ENCODE measurements around the gene JAM3.
A peak's percentile ranks its signal among the peaks of the same experiment; 100 is the strongest.

JAM3 gene

DNA sequence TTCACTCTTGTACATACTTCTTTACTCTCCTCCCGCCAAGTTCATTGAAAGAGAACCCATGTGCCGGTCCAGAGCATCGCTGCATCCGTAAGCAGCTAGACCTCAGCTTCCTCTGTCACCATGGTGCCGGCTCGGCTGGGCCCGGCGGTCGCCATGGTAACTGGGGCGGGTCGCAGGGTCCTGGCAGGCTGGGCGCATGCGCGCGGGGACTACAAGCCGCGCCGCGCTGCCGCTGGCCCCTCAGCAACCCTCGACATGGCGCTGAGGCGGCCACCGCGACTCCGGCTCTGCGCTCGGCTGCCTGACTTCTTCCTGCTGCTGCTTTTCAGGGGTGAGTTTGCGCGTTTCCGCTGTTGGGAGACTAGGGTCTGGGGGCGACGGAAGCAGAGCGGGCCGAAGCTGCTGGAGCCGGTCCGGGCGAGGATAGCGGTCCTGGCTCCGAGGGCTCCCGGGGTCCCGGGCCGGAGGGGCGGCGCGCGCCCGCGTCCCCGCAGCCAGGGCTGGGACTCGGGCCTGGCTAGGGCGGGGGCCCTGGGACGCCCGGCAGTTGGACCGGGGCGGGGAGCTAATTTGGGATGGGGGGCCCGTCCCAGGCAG, at the start of gene JAM3:
JAM3 (plus strand) TSS at position 244 of the 597 bp plus-strand sequence; CDS start at position 256, 12 bp downstream.
- DNase-seq: peak; percentile 91

DNA sequence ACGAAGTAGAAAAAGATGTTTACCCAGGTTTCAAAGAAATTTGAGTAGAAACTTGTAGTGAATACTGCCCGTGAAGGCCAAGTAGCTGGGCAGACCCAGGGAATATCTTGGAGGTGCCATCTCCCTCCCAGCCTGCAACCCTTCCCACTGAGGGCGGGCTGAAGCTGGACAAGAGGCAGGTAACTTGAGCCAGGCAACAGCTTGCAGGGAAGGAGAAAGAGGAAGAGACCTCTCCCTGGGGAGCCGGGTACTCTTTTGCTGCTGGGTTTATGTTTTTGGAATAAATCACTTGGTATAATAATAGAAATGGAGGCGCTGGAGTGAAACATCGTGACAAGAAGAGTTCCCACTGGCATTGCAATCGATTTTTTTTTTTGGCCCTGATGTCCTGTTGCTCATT, 49.4 kb upstream of the JAM3 start:
- no peak for DNase-seq

DNA sequence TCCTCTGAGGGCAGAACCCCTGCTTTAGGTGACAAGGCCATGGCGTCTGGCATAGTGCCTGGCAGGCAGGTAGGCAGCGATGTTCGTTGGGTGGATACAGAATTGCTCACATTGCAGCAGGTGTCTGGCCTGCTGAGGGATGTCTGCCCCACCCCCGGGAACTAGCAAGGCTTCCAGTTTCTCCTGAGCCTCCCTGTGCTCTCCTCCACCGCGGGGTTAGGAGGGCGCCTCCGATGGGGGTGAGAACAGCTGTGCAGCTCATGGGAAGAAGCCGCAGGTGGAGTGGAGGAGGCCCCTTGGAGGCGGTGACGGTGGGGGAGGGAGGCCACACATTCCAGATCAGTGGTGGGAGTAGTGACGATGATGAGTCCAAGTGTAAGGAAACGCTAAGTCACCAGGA, 48.3 kb upstream of the JAM3 start:
- no peak for DNase-seq

DNA sequence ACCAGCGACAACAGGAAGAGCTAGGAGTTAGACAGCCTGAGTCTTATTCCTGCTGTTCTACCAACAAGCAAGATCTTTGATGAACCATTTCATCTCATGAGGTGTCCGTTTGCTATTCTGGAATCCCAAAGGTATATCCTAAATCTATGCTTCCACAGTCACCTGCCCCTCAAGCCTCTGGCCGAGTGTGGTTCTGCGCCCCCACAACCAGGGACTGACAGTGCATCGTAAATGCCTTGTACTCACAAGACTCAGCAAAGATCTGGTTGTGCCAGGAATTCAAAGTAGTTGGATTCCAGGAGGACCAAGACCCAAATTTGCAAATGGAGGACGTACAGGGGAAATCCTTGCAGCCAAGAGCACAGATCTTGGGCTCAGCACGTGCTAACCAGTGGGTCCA, 47.5 kb upstream of the JAM3 start:
- no peak for DNase-seq

DNA sequence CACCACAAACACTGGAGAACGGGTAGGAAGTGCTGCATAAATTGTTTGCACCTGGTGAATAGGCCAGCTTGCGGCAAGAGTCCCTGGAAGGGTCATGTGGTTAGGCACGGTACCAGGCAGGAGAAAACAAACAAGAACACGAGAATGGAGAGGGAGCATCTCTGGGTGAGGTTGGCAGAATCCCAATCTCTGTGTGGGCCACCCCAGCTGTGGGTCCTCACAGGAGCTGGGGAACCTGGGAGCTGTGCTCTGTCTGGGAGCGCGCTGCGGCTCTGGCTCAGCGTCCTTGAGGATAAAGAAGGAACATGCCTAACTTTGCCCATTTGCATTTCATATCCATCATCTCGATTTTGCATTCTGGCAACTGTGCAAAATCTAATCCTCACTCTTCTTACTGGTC, 46.1 kb upstream of the JAM3 start:
- no peak for DNase-seq

DNA sequence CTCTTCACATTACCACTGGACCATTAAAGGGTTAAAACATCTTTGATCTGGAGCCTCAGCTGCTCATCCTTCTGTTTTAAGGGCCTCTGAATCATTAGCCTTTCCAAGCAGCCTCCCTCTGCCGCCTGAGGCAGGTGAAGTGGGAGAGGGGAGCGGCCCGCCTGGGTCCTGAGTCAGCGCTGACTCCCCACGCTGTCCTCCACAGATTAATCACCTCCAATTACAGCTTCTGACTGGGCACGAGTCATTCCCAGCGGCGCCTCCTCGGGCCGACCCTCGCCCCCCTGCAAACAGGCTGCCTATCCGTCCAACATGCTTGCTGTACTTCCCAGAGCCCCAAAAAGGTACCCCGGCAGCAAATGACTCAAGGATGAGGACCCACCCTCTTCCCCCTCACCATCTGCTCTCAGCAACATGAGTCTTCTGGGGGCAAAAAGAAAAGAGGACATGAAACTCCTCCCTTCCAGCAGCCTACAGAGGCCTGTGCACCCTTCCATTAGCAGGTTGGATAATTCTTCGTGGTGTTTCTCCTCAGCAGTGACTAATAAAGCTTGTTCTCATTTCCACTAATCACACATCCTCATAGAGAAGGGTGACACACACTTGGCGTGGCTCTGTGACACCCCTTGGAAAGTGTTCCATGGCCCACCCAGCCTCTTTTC, 44.3 kb upstream of the JAM3 start:
- peak; percentile 26 for DNase-seq

DNA sequence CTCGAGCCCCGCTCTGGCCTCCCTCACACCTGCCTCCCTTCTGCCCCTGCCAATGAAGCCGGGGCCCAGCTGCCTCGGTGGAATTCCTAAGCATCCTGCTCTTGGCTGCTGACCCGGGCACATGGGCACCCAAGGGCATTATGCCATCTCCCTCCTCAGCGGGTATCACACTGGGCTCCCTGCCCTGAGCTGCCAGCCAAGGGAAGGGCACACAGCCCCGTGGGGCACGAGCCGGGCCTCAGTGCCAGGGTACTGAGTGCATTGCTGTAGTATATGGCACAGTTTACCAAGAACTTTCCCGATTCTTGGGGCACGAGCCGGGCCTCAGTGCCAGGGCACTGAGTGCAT, 43.8 kb upstream of the JAM3 start:
- no peak for DNase-seq

DNA sequence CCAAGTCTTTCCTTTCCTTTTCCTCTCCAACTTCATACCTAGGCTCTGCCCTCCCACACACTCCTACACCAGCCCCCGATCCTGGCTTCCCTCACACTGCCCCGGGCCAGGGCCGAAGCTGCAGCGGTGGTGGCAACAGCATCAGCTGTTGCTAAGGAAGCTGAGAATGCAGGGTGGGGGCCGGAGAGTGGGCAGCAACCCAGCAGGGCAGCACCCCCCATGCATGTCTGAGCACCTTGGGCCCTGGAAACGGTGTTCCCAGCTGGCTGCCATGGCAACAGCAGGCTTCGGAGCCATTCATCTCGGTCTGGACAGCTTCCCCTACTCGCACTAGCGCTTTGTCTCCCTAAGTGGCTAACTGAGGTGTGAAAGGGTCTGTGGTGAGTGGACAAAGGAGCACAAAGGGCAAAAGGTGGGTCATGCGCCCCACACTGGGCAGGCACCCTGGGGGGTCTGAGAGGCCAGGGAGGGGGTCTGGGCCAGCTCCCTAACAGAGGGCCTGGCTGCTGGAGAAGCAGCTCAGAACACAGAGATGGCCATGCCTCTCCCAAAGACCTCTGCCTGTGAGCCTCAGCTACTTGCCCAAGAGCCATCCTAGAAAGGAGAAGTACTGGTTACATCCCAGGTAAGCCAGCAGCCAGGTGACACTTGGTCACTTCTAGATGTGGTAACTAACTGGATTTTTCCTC, 42.1 kb upstream of the JAM3 start:
- no peak for DNase-seq

DNA sequence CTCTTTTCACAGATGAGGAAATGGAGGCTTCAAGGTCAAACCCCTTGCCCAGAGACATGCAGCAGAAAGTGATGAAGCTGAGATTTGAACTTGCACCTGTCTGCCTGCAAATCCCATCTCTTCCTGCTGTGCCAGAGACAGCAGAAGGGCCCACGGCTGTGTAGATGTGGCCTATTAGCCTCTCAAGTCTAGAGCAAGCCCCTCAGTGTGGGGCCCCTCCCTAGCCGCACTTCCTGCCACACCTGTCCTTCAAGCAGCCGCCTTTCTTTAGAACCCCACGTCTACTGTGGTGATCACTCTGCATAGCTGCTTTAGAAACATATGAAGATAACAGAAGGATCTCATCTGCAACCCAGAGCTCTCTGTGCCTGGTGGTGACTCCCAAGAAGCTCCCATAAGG, 41.2 kb upstream of the JAM3 start:
- DNase-seq: no peak

DNA sequence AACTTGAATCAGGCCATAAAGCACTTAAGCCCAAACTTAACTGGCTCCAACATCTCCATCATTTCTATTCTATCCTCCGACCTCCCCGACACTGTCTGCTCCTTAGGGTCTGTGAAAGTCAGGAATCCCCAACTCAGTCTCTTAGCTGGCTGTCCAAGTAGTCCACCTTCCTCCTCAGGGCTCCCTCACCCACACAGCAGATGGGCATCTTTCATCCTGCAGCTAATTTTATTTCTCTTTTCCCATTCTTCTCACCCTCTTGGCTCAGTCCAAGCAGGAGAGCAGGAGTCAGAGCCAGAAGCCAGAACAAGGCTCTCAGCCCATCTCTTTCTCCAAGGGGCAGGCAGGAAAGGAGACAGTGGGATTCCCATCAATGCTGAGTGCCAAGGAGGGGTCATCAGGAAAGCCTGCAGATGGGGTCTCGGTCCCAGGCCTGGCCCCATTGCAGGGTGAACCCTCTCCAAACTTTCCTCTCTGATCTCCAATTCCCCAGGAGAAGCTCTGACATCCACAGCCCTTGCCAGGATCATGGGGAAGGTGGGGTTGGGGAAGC, 40.4 kb upstream of the JAM3 start:
- DNase-seq: no peak

DNA sequence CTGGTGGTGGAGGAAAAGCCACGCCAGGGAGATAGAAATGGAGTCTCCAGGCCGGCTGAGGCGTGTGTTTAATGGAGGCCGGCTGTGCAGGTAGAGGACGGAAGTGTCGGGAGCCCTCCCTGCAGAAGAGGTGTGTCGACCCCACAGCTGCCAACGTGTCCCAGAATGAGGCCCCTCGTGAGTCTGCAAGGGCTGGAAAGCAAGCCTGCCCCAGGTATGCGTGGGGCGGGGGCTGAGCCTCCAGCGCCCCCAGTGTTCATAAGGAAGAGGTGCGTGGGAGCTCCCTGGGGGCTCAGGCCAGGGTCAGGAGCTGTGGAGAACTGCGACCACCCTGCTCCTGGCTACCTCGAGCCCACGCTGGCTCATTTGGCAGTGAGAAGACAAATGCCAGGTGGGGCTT, 38.0 kb upstream of the JAM3 start:
- DNase-seq: no peak

DNA sequence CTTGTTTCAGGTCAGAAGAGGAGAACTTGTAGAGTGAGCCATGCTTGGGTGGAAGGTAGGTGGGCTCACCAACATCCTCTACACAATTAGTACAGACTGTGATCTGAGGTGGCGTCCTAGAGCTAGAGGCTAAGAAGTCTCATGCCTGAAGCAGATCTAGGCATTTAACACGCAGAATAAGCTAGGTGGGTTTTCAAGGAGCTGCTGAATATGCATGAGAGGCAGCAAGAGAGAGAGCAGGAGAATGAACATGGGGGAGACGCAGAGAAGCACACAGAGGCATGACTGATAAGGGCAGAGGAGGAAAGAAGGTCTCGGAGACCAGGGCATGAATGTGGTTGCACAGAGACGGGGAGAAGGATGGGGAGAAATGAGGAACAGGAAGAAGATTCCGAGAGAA, 36.8 kb upstream of the JAM3 start:
- DNase-seq: no peak

DNA sequence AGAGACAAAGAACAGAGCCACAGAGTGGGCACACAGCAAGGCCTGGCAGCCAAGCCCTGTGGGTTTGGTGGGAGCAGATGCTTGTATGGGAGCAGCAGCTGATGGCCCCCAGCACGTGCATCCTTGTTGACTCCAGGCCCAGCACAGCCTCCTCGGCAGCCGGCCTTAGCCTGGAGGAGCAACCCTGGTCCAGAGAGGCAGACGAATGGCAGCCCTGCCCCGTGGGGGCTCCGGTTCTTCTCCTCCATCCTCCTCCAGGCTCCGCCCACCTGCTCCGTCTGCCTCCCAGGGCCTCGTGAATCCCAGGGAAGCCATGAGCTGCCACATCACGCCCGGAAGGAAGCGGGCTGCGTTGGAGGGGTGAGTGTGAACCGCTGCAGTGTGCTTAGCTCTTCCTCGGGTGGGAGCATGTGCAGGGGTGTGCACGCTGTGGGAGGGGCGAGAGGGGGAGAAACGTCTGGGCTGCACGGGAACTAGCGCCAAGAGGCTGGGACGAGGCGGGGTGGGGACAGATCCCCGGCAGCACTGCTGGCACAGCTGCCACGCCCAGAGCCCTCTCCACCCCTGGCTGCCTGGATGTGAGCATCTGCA, 36.3 kb upstream of the JAM3 start:
- DNase-seq: no peak

DNA sequence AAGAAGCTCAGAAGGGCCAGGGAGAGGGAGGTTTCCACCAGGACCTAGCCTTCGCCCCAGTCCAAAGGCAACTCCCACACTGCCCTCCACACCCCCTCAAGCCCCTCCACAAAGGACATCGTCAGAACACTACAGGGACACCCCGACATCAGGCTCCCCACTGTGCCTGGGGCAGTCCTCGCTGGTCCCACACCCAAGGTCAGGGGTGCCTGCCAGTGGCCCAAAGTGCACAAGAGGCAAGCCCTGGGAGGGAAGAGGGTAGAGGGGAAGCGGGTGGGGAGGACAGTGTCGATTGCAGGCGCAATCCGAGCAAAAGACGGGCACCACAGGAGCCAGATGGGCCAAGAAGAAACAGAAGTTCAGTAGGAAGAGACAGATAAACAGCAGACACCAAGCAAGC, 35.6 kb upstream of the JAM3 start:
- no peak for DNase-seq

DNA sequence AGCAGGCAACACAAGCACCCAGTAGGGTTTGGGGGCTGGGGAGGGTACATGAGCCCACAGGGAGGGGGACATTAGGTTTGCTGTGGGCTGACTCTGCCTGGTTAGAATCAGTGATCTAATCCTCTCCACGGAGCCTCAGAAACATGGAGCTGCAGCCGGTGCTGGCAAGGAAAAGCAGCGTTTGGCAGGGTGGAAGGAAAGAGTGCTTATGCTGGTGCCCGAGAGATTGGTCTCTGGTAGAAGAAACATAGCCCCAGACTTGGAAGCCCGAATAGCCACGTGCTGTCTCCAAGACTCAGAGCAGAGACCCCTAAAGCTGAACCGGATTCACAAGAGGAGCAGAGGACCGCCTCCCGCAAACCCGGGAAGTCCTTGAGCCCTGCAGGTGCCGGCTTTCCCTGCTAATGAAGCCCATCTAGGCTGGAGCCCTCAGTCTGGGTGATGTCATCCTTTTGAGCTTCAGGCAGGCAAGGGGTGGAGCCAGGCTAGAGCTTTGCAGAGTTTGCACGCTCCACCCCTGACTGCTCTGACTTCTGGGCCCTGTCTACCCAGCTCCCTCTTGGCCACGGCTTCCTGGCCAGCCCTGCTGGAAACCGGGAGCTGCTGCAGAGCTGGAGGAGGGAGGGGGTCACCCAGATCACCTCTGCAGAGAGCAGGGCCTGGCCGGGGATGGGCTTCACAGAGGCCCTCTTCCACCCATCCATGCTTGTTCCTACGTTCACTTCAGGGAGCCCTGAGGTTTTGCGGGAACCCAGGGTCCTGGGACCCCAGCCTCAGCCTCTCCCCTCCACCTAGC, 35.0 kb upstream of the JAM3 start:
- peak; percentile 81 for DNase-seq

DNA sequence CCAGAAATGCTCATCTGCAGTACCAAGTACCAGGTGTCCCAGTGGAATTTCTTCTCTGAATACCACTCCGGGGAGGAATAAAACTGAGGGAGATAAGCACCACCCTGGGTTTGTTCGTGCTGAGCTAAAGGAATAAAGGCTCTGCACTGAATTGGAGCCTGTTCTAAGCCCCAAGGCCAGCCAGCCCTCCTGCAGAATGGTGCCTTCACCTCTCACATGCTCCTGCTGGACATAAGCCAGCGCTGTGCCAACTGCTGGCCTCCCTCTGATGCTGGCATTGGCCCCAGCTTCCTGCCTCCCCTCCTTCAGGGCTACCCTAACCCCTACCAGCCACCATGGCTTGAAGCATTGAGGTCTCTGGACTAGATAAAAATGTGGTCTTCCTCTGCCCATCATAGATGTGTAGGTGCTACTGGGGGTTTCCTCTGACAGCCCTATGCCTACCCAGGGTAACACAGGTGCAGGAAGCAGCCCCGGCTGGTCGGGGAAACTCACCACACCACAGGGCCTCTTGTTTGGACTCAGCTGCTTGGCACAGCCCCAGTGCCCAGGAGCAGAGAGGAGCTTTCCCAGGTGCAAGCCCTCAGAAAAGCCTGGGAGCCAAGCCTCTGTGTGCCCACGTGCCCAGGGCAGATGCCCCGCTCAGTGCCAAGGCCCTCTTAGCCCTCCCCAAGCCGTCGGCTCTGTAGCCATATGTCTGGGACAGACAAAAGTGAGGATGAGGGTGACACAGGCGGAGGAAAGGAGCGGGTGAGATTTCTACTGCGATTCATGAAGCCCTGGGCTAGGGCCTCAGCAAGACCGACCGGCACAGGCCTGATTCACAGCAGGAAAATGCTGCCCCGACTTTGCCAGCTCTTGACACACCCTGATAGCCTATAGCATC, 34.1 kb upstream of the JAM3 start:
- no peak for DNase-seq

DNA sequence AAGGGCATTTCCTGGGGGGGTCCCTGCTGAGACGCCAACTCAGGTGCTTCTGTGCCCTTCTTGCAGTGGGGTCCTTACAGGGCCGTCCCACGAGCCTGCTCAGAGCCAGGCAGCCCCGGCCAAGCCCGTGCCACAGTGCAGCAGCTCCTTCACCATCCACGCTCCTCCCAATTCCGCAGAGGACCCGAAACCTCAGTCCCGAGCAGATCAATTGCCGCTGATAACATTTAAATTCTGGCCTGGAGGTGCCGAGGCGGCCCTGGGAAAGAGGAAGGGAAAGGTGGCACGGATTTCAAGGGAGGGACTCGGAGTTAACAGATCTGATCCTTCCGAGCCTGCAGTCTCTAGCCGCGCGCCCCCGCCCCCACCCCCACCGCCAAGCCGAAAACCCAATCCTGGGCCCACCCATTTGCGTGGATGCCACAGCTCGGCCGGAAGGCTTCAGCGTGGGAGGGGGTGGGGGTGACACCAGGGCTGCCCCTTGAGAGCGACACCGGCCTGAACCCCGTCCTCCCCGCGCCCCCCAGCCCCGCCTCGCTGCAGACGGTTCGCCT, 32.3 kb upstream of the JAM3 start:
- DNase-seq: peak; percentile 8

DNA sequence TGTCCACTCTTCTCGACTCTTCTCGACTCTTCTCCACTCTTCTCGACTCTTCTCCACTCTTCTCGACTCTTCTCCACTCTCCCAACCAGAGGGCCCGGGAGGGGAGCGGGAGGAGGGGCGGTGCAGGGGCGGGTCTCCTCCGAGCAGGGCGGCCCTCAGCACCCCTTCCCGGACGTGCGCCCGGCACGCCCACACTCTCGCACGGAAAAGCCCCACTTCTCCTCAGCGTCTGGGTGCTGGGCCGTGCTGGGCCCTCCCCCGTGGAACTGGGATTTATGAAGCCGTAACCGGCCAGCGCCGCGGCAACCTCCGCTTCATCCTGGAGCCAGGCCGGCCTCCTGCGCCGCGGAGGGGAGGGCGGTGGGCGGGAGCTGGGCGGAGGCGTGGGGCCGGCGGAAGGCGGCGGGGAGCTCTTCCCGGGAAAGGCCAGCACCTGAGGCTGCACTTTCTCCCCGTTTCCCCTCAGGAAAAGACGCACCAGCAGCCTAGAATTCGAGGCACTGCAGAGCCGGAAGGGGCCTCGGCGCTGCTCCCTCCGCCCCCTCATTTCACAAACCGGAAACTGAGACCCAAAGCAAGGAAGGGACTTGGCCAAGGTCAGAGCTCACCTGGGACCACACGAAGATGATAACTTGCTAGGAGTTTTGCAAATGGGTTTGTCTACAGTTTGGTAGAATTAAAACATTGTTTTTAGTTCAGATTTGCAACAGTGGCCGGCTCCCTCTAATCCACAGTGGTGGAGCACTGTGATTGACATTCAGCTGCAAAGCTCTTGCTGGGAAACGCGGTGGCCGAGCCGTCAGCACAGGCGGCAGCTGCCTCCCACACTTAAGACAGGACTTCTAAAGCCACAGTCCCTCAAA, 31.6 kb upstream of the JAM3 start:
- peak; percentile 65 for DNase-seq

DNA sequence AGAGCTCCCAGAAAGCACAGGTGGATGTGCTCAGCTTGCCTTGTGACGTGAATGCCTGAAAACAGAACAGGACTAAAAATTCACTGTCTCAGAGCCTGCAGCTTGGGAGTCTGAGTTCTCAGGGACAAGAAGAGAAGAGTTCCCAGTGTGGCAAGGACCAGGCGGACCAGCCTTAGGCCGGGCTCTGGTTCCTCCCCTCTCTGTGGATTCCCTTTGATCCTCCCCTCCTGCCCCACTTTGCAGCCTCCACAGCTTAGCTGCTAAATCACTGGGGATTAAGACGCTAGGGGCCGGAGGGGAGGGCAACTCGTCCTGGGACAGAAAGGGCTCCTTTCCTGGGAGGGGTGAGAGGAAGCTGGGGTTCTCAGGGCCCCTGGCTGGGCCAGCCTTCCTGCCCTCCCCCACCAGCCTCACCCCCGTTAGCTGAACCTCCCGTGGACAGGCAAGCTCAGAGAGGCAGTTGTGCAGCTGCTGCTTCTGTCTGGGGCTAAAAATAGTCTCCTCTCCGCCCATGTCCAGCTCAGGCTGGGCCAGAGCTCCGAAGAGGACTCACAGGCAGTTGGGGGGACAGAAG, 29.9 kb upstream of the JAM3 start:
- no peak for DNase-seq

DNA sequence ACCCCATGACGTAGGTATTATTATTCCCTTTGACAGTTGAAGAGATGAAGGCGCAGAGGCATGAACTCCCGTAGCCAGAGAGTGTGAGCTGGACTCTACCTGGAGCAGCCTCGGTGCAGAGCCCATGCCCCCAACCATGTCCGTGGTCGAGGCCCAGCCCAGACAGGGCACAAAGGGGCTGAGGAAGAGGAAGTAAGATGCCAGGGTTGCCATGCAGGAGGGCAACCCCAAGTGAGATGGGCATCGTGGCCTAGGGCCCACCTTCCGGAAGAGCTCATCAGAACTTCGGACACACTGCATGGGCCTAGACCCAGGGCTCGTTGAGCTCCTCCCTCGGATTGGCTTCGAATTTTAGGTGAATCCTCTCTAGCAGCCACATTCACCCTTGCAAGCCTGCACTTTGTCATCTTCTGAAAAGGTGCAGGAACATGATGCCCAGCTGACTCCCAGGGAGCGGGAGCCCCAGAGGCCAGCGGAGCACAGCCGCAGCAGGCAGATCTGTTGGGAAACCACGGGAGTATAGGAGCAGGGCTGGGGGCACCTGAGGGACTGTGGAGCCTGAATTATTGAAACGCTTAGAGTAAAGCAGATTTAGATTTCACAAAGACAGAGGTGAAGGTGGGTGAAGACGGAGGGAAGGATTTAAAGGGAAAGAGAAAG, 29.0 kb upstream of the JAM3 start:
- DNase-seq: no peak

Measured in fibroblast of upper back skin (primary cell).